HL-60 (cell line): ENCODE measurements around the gene KLHL7.

ENCODE experiments used
- DNase-seq, 2 experiments: peaks; one replicate each; pipeline ENCODE4 v3.0.0-alpha.2; 2010 to 2020; ENCODE audit warnings: low read depth in 1 of 2, low spot score in 1 of 2
- H3K27ac ChIP-seq: fragments of 250-450 bp; sonication (Bioruptor Pico); replicated peaks from 2 replicates; pipeline ENCODE4 v1.5.1; 2020; ENCODE audit warnings: mild to moderate bottlenecking, moderate library complexity
- H3K27me3 ChIP-seq: fragments of 250-450 bp; sonication (Bioruptor Pico); 2 replicates; pipeline ENCODE4 v1.5.1; 2021; ENCODE audit warnings: mild to moderate bottlenecking, moderate library complexity; ENCODE audit not compliant: insufficient read depth, poor library complexity, severe bottlenecking
- H3K4me3 ChIP-seq: replicated peaks from 2 replicates; pipeline ENCODE4 v1.5.1; 2011; ENCODE audit warnings: mild to moderate bottlenecking, control low read depth, low read length; ENCODE audit not compliant: insufficient read depth
- GABPA ChIP-seq: IDR thresholded peaks from 2 replicates; pipeline ENCODE4 v1.6.1; 2012; ENCODE audit warnings: low read depth
- POLR2AphosphoS5 ChIP-seq: IDR thresholded peaks from 2 replicates; pipeline ENCODE4 v1.6.1; 2012; ENCODE audit warnings: low read depth
- SPI1 ChIP-seq: IDR thresholded peaks from 2 replicates; pipeline ENCODE4 v1.6.1; 2012; ENCODE audit warnings: low read depth, mild to moderate bottlenecking, borderline replicate concordance
- TF ChIP-seq, protein P1 (sequence below): IDR thresholded peaks from 2 replicates; pipeline ENCODE4 v1.6.1; 2012; ENCODE audit warnings: low read depth; ENCODE audit not compliant: insufficient replicate concordance
- TF ChIP-seq, protein P2 (sequence below): IDR thresholded peaks from one replicate; pipeline ENCODE4 v1.5.1; 2011; ENCODE audit warnings: low read length, control low read depth, inconsistent platforms; ENCODE audit not compliant: insufficient read depth

KLHL7 gene

GRCh38 chr7:23120106-23120505 lies 14.5 kb downstream of the KLHL7 start:
- no peak for DNase-seq
- H3K4me3 ChIP-seq, result no peak overlapping the region
- TF ChIP-seq, protein P1, sequence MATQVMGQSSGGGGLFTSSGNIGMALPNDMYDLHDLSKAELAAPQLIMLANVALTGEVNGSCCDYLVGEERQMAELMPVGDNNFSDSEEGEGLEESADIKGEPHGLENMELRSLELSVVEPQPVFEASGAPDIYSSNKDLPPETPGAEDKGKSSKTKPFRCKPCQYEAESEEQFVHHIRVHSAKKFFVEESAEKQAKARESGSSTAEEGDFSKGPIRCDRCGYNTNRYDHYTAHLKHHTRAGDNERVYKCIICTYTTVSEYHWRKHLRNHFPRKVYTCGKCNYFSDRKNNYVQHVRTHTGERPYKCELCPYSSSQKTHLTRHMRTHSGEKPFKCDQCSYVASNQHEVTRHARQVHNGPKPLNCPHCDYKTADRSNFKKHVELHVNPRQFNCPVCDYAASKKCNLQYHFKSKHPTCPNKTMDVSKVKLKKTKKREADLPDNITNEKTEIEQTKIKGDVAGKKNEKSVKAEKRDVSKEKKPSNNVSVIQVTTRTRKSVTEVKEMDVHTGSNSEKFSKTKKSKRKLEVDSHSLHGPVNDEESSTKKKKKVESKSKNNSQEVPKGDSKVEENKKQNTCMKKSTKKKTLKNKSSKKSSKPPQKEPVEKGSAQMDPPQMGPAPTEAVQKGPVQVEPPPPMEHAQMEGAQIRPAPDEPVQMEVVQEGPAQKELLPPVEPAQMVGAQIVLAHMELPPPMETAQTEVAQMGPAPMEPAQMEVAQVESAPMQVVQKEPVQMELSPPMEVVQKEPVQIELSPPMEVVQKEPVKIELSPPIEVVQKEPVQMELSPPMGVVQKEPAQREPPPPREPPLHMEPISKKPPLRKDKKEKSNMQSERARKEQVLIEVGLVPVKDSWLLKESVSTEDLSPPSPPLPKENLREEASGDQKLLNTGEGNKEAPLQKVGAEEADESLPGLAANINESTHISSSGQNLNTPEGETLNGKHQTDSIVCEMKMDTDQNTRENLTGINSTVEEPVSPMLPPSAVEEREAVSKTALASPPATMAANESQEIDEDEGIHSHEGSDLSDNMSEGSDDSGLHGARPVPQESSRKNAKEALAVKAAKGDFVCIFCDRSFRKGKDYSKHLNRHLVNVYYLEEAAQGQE, result no peak
- TF ChIP-seq POLR2AphosphoS5, result no peak
- TF ChIP-seq SPI1, result no peak
- TF ChIP-seq GABPA, result no peak
- TF ChIP-seq, protein P2, sequence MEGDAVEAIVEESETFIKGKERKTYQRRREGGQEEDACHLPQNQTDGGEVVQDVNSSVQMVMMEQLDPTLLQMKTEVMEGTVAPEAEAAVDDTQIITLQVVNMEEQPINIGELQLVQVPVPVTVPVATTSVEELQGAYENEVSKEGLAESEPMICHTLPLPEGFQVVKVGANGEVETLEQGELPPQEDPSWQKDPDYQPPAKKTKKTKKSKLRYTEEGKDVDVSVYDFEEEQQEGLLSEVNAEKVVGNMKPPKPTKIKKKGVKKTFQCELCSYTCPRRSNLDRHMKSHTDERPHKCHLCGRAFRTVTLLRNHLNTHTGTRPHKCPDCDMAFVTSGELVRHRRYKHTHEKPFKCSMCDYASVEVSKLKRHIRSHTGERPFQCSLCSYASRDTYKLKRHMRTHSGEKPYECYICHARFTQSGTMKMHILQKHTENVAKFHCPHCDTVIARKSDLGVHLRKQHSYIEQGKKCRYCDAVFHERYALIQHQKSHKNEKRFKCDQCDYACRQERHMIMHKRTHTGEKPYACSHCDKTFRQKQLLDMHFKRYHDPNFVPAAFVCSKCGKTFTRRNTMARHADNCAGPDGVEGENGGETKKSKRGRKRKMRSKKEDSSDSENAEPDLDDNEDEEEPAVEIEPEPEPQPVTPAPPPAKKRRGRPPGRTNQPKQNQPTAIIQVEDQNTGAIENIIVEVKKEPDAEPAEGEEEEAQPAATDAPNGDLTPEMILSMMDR, result no peak
- no peaks in the 10 kb centered on the region for H3K27me3 ChIP-seq
- H3K27ac ChIP-seq, result no peak overlapping the region

DNA sequence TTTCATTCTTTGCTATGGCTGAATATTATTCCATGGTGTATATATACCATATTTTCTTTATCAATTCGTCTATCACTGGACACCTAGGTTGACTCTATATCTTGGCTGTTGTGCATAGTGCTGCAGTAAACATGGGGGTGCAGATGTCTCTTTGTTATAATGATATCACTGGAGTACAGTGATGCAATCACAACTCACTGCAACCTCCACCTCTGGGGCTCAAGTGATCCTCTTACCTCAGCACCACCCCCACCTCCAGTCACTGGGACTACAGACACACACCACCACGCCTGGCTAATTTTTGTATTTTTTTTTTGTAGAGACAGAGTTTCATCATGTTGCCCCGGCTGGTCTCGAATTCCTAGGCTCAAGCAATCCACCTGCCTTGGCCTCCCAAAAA lies 15.6 kb downstream of the KLHL7 start:
- TF ChIP-seq SPI1 (no peak), POLR2AphosphoS5 (no peak), GABPA (no peak)
- TF ChIP-seq, protein P2, result no peak
- TF ChIP-seq, protein P1, result no peak
- no peaks in the 10 kb centered on the region for H3K27me3 ChIP-seq
- H3K27ac ChIP-seq, result no peak overlapping the region
- DNase-seq, result no peak
- no peak overlapping the region for H3K4me3 ChIP-seq

DNA sequence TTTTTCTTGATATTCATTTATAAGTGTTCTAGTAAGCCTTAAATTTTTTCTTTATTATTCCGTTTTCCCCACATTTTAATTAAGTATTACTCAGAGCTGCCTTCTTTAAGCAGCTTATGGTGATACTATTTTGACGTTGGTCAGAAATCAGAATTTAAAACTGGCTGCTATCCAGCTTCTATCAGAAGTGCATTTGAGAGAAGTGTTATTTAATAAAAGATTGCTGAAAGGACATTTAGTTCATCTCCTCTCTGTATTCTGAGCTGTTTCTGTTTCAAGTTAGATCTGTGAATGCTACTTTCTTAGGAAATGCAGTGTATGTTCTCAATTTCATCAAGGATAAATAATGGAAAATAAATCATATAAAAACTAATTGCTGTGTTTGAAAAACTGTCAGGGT lies 17.4 kb downstream of the KLHL7 start:
- no peak for DNase-seq
- no peaks in the 10 kb centered on the region for H3K27me3 ChIP-seq
- no peak overlapping the region for H3K4me3 ChIP-seq
- no peak overlapping the region for H3K27ac ChIP-seq
- TF ChIP-seq POLR2AphosphoS5, result no peak
- TF ChIP-seq, protein P2, result no peak
- no peak for TF ChIP-seq GABPA
- no peak for TF ChIP-seq SPI1

DNA sequence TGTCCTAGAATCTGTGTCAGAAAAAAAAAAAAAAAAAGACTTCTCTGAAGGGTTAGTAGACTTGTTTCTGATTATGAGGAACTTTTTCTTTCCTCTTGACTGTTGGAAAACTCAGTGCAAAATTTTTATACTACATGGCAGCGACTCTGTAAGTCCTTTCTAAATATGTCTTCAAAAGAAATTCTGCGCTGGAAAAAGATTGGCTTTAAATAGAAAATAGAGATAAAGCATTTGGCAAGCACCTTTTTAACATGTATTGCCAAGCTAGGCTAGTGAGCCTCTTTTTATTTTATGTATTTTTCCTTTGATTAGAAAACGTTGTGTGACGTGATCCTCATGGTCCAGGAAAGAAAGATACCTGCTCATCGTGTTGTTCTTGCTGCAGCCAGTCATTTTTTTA lies 17.9 kb downstream of the KLHL7 start:
- H3K27ac ChIP-seq, result no peak overlapping the region
- H3K4me3 ChIP-seq, result no peak overlapping the region
- H3K27me3 ChIP-seq, result no peaks in the 10 kb centered on the region
- DNase-seq, result no peak
- TF ChIP-seq, protein P1, result no peak
- TF ChIP-seq GABPA, result no peak
- TF ChIP-seq, protein P2, result no peak
- no peak for TF ChIP-seq SPI1
- TF ChIP-seq POLR2AphosphoS5, result no peak
